ENCODE measurements around the gene DOCK10.
A peak's percentile ranks its signal among the peaks of the same experiment; 100 is the strongest.

The DOCK10 gene

DNA sequence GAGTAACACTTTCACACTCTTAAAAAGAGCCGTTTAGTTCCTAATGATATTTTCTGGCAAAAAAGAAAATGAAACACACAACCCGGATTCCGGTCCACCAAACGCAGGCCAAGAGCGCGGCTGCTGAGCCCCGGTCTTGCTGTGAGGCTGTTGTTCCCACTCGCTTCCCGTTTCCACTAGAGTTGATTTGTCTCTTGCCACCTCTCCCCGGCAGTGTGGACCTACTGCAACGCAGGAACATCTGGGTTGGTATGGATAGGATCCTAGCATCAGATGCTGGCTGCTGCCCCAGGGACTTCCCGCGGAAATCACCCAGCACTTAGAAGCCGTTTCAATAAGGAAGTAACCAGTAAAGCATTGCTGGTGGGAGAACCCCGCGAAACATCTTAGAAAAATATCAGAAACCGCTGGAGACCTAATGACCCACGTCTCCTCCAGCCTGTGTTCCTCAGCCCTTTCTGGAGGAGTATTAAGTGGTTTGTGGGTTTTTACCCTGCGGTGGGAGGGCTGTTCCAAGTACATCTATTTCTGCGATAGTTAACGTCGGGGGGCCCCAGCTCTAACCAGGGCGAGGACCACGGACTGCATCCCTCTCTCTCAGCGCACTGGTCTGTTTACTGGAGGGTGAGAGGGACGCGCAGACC lies 939 bp downstream of the DOCK10 start:
- ATAC-seq, result peak; percentile 76
- peak; percentile 79 for DNase-seq

DNA sequence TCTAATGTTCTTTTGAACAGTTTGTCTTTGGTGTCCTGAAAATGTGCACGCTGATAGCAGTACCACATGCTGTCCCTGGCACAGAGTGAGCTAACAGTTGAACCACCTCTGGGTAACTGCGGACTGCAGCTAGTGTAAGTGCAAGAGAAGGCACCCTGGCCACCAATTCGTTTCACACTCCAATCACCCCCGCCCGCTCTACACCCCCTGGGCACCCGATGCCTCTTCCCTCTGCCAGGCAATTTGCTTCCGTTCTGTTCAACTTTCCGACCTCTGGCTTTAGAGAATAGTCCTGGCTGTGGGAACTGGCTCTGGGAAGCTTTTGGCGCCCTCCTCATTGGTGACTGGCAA lies 1.4 kb downstream of the DOCK10 start:
- DNase-seq, result peak; percentile 63
- ATAC-seq, result peak; percentile 23

DNA sequence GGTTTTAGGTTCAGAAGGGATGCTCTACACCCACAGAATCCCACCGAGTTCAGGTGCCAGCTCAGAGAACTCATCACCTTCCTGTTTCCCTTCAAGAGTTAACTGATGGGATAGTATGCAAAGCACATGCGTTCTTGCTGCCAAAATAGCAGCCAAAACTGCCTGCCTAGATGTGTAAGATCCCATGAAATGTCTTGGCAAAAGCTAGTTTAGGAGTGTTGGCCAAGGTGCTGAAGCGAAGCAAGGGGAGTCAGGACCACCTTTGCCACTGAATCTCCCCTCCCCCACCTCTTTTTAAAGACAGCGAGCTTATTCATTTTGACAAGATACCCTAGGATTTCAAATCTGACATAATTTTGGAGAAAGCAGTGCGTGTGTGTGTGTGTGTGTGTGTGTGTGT lies 2.1 kb downstream of the DOCK10 start:
- DNase-seq, result no peak
- no peak for ATAC-seq

DNA sequence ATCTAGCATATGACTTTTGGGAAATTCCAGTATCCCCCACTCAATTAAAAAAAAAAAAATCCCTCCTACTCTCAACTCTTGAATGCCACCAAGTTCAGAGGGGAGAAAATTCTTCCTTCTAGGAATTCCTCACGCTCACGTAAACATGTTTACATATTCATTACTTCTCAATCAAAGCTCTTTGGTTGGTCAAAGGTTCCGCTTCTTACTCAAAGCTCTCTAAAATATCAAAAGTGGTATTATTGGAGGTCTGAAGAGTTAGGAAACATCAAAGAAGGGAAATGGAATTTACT lies 4.1 kb downstream of the DOCK10 start:
- DNase-seq, result no peak
- ATAC-seq, result peak; percentile 1

DNA sequence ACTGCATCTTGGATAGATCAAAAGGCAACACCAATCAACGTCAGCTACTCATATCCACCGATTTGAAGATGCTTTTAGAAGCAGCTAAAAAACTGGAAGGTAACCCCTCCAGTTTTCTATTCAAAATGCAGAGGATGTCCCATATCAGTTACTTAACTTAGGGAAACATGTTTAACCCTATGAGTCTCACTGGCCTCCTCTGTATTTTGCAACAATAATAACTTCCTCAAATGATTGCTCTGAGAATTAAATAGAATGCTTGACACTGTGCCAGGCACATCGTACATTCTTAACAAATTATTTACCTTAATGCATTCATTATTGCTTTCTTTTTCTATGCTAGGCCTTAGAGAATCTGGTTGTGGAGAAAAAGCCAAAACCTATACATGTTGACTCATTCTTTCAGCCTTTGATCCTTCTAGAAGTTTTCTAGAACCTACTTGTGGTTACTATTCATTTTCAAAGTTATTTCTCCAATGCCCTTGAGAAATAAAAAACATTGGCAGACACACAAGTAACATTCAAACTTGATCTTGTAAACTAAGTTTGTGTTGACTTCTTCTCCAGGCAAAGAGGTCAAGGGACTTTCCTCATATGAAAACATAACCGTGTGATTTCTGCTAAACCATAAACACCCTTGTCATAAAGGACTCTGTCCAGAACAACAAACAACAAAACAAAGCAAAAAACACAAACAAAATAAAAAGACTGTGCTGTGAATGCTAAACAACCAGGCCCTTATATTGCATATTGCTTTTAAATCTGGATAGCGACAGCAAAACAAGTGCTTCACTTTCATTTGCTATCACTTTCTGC lies 4.6 kb downstream of the DOCK10 start:
- ATAC-seq, result no peak
- DNase-seq, result no peak

DNA sequence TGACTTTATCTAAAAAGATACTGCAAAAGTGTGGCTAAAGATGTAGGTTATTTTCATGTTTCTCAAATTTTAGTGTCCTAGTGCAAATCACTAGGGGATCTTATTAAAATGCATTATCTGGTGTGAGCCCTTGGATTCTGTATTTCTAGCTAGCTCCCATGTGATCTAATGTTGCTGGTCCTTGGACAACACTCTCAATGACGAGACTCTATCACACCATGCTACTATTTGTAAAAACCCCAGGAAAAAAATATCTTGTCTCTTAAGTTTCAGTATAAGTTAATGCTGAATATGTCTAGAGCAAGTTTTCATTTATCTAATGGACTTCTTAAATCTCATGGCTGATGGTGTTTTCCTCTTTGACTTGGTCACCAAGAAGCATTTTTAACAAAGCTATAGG lies 5.8 kb downstream of the DOCK10 start:
- no peak for DNase-seq
- no peak for ATAC-seq

DNA sequence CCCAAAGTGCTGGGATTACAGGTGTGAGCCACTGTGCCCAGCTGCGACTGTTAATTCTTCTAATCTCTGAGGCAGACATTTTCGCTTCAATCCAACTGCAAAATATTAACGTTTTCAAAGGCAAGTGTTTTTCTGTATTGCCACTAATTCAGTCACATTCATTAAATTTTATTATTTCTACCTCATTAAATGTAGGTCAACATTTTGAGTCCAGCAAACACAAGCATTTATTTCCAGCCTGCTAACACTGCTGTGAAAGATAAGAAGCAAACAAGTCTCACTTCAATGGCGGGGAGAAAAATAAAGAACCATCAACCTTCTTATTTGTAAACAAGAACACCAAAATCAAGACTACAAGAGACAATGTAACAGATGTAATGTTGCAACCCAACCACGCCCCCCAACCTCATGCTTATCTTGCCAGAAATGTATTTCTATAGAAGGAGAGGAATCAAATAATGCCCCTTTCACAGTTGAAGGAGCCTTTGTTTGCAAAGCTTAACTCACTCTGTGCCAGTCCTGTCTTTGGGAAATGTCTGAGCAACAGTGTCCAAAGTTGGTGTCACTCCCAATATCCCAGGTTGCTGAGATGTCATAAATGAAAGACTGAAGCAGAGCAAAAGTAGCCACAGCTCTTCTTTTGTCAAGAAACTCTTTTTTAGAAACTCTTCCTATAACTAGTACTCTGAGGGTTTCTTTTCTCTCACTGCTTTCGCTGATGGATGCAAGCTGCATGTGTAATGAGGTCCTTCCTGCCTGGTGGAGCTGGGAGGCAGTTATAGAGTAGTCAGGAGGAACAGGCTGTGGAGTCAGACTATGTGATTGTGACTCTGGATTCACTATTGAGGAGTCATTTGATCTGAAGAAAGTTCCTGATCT lies 8.6 kb downstream of the DOCK10 start:
- ATAC-seq (no peak), DNase-seq (no peak)

DNA sequence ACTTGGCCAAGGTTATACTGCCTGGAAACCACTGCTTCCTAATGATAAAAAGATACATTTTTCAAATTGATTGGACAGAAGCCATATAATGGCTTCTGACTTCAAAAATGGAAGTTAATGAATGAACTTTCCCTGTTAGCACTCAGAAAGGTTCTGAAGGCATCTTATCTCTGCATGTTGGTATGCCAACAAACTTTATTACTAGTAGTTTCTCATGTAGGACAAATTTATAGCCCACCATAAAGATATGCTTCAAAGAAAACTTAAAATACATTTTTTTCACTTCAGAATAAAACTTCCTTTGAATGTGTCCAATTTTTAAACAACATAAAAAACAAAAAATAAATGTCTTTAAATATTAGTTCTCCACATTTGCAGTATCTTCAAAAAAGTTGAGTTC lies 10.0 kb downstream of the DOCK10 start:
- DNase-seq (no peak), ATAC-seq (no peak)

DNA sequence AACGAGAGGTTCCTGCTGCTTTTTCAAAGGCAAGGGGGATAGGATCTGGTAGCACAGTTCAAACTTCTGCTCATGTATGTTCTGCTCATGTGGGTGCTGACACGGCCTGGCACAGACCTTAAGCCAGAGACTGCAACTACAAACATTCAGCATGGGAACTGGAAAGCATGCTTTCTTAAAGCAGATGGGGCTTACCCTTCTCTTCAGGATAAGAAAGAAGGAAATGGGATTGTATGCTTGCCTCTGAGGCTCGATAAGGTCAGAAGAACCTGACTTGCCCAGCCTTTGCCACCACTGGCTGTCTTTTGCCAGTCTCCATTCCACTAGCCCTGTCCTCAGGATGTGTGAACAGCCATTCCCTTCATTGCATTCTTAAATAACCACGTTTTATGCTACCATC lies 10.7 kb downstream of the DOCK10 start:
- no peak for DNase-seq

DNA sequence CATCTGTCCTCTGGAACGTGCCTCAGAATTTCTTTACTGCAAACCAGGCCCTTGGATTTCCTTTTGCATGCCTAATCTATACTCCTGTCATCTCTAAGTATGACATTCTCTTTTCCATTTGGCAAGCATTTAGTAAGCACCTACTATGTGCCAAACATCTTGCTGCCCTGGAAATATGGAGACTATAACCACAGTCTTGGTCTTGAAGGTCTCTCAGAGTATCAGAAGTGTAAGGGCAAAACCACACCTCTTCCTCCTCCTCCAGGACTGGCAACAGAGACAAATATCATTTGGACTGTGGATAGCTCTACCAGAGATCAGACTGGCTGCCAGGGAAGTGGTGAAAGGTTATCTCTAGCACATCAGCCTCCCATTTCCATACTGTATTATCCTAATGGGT lies 11.4 kb downstream of the DOCK10 start:
- DNase-seq, result no peak
- ATAC-seq, result peak; percentile 37

More for the DNA sequence above, 10.7 kb downstream of the DOCK10 start:
- ATAC-seq, result no peak

DNA sequence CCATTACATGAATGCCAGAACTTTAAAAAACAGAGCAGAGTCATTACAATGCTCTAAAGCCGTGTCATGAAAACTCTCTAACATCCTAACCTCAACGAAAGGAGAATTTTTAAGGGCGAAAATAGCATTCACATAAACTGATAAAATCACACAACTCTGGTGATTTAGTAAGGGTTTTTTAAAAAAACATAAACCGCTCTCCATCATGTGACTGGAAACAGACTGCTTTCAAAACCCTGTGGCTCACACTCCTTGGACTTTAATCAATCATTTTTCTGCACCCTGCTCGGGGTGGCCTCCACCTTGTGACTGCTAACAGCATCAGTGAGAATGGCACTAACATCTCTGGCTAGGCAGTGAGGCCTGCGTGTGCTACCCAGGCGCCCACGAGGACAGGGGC lies 12.1 kb downstream of the DOCK10 start:
- peak; percentile 48 for ATAC-seq
- peak; percentile 30 for DNase-seq

DNA sequence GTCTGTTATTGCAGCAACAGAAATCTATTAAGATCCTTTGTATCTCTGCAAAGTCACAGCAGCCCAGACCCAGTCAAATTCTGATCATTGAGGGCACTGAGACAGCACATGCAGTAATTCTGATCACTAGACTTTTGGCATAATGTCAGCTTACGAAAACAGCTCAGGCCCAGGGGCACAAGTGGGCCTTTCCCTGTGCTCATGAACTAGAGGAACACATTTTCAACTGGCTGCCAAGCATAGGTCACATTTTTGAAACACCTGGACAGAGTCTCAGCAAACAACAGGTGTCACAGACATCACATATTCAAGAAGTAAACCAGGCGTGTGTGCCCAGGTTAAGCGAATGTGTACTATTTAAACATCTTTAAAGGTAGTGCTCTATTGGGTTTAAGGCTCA lies 13.7 kb downstream of the DOCK10 start:
- DNase-seq, result no peak
- no peak for ATAC-seq

DNA sequence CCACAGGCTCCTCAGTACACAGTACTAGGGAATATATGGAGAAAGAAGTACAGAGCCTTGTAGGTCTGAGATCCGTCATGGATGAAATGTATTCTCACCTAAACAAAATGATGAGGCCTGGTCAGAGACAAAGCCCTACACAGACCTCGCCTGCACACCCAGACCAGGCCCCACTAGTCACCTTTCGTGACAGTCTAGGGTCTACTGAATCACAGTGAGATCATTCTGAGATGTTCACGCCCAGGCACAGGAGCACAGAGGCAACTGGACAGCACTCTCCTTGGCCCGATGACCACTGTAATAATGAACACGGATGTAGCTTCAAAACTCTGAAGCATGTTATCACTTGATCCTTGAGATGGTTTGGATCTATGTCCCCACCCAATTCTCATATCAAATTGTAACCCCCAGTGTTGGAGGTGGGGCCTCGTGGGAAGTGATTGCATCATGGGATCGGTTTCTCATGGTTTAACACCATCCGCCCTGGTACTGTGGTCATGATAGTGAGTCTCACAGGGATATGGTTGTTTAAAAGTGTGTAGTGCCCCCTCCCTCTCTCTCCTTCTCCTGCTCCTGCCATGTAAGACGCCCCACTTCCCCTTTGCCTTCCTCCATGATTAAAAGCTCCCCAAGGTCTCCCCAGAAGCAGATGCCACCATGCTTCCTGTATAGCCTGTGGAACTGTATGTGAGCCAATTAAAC lies 15.1 kb downstream of the DOCK10 start:
- DNase-seq (peak; percentile 54), ATAC-seq (peak; percentile 70)

DNA sequence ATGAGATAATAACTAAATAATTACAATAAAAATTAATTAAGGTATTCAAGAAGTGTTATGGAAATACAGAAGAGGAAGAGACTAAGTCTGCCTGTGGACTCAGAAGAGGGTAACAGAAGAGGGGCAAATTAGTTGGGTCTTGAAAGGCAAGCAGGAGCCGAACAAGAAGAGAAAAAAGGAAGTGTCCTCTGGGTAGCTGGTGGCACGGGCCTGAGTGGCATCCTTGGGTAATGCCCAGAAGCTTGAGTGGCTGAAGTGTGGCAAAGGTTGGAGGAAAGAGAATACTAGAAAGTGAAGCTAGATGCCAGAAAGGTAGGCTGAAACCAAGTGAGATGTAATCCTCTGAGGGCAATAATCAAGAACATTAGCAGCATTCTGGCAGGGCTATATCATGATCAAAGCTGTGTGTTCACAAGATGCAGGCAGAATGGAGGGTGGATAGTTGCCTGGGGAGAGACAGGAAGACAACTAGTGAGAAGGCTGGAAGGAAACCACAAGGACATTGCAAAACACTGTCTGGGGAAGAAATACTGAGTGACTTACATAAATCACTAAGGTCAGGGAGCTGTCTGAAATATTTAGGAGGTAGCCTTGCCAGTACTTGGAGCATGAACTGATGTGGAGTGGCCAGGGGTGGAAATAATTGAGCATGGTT lies 16.2 kb downstream of the DOCK10 start:
- DNase-seq, result no peak
- peak; percentile 1 for ATAC-seq

DNA sequence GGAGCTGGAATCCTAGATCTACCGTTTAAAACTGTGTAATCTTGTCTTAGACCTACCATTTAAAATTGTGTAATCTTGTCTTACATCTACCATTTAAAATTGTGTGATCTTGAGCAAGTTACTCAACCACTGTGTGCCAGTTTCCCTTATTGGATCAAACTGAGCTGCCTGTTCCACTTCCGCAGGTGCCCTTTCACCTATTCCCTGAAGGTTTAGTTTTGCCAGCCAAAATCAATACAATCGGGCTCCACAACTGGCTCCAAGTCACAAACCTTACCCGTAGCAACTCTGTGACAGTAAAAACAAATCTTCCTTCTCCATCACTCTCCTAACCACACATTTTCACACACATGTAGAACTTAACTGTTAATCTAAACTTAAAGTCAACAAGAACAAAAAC lies 20.1 kb downstream of the DOCK10 start:
- no peak for DNase-seq
- no peak for ATAC-seq

DNA sequence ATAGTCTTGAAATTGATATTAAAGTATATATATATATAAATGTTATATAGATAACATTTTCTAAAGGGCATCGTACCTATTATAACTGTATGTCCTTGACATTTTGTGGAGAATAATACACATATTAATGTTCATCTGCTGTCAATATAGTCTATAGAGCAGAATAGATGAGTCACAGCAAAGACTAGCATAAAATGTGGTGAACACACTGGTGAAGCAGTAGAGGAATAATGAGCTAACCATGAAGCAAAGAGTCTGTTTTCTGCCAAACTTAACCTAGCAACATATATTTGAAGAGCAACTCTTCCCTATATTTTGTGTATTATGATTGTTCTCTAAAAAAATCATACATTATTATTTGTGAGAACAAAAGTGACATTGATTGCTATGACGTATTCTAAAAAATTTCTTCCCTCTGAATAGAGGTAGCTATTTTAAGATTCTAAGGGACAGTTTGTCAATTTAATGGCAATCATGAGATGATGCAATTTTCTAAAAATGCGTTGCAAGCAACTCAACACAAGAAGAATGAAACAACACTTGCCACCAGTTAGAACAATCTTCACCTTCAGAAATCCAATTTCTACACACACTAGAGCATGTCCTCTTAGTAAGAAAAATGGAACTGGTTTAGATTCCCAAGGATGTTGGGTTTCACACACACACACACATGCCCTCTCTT lies 22.0 kb downstream of the DOCK10 start:
- ATAC-seq (peak; percentile 89), DNase-seq (no peak)

DNA sequence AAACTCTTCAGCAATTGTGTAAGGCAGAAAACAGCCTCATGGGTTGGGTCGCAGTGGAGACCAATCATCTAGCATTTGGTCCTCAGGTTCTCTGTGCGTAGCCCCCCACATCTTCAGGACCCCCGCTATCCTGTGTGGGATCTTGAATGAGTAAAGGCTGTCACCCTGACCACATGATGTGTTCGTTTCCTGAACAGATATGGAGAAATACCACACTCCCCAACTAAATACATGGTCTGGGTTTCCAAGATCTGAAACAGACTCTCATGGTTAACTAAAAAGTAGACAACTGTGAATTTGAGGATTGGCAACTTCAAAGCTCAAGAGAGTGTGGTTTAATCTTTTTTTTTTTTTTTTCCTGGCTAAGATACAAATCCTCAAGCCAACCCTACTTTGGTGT lies 23.2 kb downstream of the DOCK10 start:
- DNase-seq (no peak), ATAC-seq (peak; percentile 35)

DNA sequence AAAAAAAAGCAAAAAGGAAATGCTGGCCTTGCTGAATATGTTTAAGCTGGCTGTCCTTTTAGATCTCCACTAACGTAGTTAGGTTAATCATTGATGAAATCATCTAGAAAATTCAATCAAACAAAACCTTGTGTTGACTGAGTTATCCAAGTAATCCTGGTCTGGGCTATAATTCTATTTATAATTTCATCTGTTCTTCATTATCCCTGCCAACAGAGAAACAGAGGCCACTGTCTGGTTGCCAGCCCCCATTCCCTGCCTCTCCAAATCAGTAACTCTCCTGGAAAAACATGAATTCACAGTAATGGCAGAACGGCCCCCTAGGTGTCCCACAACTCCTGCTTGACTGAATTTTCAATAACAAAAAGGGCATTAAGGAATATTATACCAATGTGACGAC lies 24.6 kb downstream of the DOCK10 start:
- ATAC-seq (no peak), DNase-seq (no peak)

DNA sequence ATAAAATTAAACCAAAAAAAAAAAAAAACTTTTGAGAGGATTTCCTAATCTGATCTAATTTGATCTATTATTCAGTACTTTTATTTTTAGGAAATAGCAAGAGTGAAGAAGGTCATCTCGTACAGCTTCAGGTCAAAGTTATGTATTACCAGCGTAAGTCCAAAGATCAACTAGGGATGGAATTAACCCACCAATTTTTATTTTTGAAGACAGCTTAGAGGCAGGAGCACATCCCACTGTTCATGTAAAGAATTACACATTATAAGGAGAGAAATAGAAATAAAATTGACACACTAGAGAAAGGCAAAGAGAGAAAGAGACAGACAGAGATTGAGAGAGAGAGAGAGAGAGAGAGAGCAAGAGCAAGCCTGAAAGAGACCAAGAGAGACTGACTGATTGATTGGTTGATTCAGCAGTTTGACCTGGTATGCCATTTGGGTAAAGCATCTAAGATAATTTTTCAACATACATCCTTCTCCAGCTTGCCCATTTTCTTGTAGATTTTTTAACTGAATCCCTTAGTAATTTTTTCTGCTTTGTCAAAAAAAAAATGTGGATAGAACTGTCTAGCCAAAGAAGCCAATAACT lies 25.1 kb downstream of the DOCK10 start:
- no peak for ATAC-seq
- no peak for DNase-seq

DNA sequence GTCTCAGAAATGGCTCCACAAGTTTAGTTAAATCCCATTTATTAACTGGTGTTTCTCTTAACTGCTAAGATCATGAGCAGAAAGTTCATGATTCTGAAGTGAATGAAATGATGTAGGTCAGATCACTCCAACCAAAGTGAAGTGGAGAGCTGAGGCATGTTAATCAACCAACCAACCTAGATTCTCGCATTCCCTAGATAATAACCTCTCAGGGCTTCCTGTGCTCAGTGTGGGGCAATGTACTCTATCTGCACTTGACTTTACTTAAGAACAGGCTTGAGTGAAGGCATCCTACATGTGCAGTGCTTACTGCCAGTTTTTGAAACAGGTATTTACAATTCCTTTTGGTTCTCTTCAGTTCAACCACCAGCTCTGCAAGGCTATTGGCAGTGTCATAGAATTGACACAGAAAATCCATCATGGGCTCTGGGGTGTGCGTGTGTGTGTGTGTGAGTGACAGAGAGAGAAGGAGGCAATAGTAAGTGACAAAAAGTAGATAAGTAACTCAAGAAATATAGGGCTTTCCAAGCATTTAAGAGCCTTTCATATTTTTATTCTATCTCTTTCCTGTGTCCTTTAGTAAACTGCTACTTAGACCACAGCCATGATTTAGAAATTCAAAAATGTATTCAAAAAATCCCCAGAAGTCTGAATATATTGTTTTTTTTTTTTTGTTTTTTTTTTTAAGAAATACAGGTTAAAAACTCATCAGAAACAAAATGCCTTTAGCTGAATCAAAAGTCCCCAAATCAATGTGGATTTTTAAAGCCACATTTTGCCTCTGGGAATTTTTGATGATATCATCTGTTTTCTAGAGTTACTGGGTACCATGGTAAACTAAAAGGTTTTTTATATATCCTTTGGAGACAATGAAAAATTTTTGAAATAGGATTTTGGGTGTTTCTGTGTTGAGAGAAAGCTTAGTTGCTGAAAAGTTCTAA lies 28.6 kb downstream of the DOCK10 start:
- DNase-seq, result no peak
- ATAC-seq, result peak; percentile 42

Data from stimulated activated naive CD8-positive, alpha-beta T cell treated with anti-CD3 and anti-CD28 coated beads, Interleukin-15, Interleukin-2, amounts not matched to agents 100 U/mL and 50 U/mL, for 24 hours (primary cell).